ENCODE data around the gene ATP2A1.
"Not testable (repeated sequence)": the region's sequence is repeated elsewhere in the genome, so short reads cannot be mapped to it uniquely, and the experiment has no call there.

The ATP2A1 gene

DNA sequence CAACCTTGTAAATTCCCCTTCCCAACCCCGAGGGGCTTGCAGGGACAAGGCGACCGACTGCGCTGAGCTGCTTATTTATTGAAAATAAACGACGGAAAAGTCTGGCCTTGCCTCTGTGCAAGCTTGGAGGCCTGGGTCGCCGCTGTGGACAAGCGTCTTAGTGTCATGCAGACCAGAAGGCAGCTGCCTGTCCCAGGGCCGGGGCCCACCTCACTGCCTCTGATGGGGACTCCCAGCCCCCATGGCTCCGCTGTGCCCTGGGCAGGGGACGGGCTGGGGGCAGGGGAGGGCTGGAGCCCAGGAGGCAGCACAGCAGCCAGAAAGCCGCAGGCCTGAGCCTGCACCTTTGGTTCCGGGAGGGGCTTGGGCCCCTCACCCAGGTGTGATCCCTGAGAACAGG lies 26.1 kb downstream of the ATP2A1 start:
- in situ Hi-C loops (cut with HindIII; ENCODE audit: low sequenced_read_pairs): no loop called here

- in situ Hi-C loops (cut with HindIII; ENCODE audit: low sequenced_read_pairs): no loop called here
Observed at GRCh38 chr16:28904828-28905227, 26.5 kb downstream of the ATP2A1 start.

- in situ Hi-C loops (cut with HindIII; ENCODE audit: low sequenced_read_pairs): no loop called here
Observed at GRCh38 chr16:28905229-28905754, 27.0 kb downstream of the ATP2A1 start.

DNA sequence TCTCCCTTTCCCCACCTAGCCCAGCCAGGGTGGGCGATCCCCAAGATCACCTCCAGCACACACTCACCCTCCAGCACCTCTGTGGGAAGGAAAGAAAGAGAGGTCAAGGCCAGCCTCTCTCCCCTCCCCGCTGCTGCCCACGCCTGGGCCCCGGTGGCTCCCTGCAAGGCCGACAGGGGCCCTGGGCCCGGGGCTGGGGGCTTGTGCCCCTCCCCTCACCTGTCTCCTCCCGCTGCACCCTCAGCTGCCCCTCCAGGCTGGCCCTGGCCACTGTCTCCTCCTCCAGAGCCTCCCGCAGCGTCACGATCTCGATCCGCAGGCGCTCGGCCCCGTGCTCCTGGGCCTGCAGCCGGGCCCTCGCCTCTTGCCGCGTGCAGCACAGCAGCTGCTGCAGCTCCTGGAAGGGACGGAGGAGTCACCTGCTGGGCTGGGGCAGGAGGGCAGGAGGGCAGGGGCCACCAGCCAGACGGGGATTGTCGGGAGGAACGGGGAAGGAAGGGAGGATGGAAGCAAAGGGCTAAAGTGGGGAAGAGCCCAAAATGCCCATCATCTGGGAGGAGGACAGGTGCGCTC lies 27.6 kb downstream of the ATP2A1 start:
- in situ Hi-C loops (cut with HindIII; ENCODE audit: low sequenced_read_pairs): no loop called here

GRCh38 chr16:28910086-28911031 lies 32.1 kb downstream of the ATP2A1 start:
- in situ Hi-C loops (cut with HindIII; ENCODE audit: low sequenced_read_pairs): no loop called here

- in situ Hi-C loops (cut with HindIII; ENCODE audit: low sequenced_read_pairs): no loop called here
Observed at GRCh38 chr16:28912558-28912957, 34.3 kb downstream of the ATP2A1 start.

DNA sequence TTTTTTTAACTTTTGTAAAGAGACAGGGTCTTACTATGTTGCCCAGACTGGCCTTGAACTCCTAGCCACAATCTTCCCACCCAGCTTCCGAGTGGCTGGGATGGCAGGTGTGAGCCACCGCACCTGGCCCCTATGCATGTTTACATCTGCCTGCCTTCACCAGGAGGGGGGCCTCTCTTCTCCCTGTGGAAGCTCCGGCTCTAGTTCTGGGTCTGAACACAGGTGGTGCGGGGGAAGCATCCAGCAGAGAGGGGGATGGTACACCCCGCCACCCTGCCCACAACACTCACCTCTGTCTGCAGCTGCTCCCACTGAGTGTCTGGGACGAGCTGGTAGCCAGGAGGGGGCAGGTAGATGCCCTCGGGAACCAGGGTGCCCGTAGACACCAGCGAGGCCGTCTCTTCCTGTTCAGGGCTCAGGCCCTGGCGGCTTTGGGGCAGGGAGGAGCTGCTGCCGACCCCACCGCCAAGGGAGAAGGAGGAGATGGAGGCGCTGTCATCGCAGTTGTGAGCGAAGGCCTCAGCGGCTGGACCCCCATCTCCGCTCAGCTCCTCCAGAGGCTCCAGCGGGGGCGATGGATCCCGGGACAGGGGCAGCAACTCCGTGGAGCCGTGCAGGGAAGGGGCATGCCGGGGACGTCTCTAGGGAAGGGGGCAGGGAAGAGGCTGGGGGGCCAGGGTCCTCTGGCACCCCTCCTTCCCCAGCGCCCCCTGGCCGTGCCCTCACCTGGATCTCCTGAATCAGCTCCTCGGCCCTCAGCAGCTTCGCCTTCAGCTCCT lies 35.8 kb downstream of the ATP2A1 start:
- in situ Hi-C loops (cut with HindIII; ENCODE audit: low sequenced_read_pairs): no loop called here

GRCh38 chr16:28915181-28915580 lies 36.9 kb downstream of the ATP2A1 start:
- in situ Hi-C loops (cut with HindIII; ENCODE audit: low sequenced_read_pairs): no loop called here

- in situ Hi-C loops (cut with HindIII; ENCODE audit: low sequenced_read_pairs): no loop called here
Observed at GRCh38 chr16:28917095-28917494, 38.8 kb downstream of the ATP2A1 start.

DNA sequence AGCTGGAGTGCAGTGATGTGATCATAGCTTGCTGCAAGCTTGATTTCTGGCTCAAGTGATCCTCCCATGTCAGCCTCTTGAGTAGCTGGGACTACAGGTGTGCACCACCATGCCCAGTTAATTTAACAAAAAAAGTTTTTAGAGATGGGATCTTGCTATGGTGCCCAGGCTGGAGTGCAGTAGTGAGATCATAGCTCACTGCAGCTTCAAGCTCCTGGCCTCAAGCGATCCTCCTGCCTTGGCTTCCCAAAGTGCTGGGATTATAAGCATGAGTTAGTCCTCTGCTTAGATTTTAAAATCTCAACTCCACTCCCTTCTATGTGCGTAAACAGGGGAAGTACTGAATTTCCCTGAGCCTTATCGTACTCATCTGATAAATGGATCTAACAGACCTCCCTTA lies 40.4 kb downstream of the ATP2A1 start:
- in situ Hi-C loops (cut with HindIII; ENCODE audit: low sequenced_read_pairs): no loop called here

DNA sequence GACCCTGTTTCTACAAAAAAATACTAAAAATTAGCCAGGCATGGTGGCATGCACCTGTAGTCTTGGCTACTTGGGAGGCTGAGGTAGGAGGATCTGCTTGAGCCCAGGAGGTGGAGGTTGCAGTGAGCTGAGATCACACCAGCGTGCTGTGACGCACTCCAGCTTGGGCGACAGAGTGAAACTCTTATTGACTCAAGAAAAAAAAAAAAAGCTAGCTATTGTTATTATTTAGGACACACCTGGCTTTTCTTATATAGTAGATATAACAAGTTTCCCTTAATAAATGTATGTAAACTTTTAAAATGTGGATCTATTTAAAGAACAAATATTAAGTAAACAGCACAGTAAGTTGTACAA lies 44.9 kb downstream of the ATP2A1 start:
- in situ Hi-C loops (cut with HindIII; ENCODE audit: low sequenced_read_pairs): no loop called here

DNA sequence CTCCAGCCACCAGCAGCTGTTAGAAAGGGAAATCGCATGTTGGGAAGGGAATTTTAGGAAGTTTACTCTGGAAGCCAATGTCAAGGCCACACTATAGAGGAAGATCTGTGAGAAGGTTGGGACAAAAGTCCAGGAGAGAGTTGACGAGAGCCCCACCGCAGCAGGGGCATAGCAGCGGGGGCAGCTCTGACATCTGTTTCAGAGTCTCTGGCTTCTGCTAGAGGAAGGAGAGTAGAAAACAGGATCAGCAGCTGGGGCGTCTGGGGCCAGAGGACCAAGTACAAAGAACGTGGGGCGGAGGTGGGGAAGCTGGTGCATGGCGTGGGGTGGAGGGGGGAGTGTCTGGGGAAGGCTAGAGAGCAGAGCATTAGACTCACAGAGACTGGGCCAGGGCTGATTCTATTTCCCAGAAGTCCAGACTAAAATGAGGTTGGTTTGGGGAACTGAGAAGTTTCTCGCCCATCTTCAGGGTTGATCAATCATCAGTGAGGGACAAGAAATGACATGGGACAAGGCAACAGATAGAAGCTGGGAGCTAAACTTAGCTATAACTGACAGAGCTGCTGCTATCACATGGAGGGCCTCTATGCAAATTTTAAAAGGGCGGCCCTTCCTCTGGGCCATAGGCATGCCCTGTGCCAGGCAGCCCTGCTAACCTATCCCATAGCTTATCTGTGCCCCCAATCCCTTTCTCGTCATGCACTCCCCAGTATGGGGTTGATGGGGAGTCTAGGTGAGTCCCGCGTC lies 45.5 kb downstream of the ATP2A1 start:
- in situ Hi-C loops (cut with HindIII; ENCODE audit: low sequenced_read_pairs): no loop called here

DNA sequence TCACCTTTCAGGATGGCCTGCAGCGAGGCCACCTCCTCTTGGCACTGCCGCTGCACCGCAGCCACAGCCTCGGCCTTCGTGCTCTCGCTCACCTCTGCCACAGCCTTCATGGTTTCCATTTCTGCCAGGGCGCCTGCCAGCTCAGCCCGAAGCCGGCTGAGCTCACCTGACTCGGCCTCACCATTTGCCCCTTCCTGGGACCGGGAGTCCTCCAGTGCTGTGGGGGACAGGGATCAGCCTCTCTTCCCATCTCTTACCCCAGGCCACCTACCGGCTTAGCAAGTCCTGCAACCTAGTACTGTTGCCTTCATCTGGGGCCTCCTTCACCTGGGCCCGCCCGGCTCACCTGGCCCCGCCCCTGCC lies 46.1 kb downstream of the ATP2A1 start:
- in situ Hi-C loops (cut with HindIII; ENCODE audit: low sequenced_read_pairs): no loop called here

DNA sequence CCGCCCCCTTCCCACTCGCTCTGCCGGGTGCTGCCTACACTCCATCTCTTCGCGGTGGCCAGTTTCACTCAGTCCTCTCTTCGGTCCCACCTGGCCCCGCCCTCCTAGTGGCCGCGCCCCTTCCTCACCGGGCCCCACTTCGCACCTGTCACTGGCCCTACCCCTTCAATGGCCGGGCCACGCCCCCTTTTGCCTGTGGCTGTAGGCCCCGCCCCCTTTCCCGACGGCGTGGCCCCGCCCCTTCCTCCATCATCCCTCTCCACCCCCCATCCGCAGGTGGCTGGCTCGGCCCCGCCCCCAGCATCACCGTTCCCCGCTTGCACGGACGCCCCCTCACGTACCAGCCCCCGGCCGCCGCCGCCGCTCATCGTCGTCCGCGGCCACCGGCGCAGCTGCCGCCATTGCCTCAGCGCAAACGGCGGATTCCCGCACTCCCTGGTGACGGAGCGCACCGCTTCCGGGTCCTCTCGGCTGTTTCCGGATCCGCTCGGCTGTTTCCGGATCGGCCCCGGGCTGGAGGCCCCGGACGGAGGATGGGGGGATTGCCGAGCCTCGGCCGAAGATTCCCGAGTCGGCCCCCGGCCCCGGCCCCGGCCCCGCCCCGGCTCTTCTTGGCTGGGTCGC lies 46.6 kb downstream of the ATP2A1 start, which contains the start of gene RABEP2:
Gene RABEP2, minus strand, starts transcription at position 477 of the 624 bp plus-strand sequence. Its CDS starts 75 bp downstream, at position 402.
- in situ Hi-C loops (cut with HindIII; ENCODE audit: low sequenced_read_pairs): no loop called here

GRCh38 chr16:28925386-28926228 lies 47.3 kb downstream of the ATP2A1 start:
- in situ Hi-C loops (cut with HindIII; ENCODE audit: low sequenced_read_pairs): no loop called here

DNA sequence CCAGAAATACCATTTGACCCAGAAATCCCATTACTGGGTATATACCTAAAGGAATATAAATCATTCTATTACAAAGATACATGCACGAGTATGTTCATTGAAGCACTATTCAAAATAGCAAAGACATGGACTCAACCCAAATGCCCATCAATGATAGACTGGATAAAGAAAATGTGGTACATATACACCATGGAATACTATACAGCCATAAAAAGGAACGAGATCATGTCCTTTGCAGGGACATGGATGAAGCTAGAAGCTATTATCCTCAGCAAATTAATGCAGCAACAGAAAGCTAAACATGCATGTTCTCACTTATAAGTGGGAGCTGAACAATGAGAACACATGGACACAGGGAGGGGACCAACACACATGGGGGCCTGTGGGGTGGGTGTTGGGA lies 48.0 kb downstream of the ATP2A1 start:
- in situ Hi-C loops (cut with HindIII; ENCODE audit: low sequenced_read_pairs): not testable (repeated sequence)

GRCh38 chr16:28927815-28928214 lies 49.5 kb downstream of the ATP2A1 start:
- in situ Hi-C loops (cut with HindIII; ENCODE audit: low sequenced_read_pairs): no loop called here

DNA sequence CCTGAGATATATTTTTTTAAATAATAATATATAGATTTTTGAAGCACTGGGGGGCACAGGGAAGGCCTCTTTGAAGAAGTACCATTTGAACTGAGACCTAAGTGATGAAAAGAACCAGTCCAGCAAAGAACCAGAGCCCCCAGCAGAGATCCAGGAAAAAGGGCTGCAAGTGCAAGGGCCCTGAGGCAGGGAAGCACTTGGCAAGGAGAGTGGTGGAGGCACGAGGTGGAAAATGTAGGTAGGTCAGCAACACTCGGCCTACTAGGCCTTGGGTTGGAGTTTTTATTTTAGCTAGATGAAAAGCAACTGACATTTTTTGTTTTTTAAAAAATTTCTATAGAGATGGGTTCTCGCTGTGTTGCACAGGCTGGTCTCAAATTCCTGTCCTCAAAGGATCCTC lies 51.9 kb downstream of the ATP2A1 start:
- in situ Hi-C loops (cut with HindIII; ENCODE audit: low sequenced_read_pairs): no loop called here

DNA sequence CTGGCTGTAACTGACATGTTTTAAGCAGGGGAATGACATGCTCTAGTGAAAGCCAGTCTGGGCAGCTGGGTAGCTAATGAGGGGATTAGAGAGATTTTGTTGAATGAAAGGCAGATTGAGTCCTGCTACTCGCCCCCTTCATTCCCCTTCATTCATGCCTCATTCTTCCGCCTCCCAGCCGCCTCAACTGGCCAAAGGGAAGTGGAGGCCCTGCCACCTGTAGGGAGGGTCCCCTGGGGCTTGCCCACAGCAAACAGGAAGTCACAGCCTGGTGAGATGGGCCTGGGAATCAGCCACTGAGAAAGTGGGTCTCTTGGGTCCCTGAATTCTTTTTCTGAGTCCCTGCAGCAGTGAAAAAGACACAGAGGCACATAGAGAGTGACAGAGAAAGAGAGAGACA lies 52.4 kb downstream of the ATP2A1 start:
- in situ Hi-C loops (cut with HindIII; ENCODE audit: low sequenced_read_pairs): no loop called here
